Right lobe of liver (tissue), 4 donors: ENCODE results near the gene HDAC7.

ENCODE experiments used
- POLR2A ChIP-seq: fragments of 450-650 bp; IDR thresholded peaks from one replicate; pipeline ENCODE4 v1.6.1; 2017; ENCODE audit warnings: antibody characterized with exemption, mild to moderate bottlenecking
- TF ChIP-seq, protein P1 (sequence below), 4 donors: fragments of 200-600 bp in 3 of 4; fragments of 450-650 bp in 1 of 4; IDR thresholded peaks; one replicate each; pipeline versions ENCODE4 v1.5.1 to v1.8.0; 2016 to 2022; ENCODE audit warnings: antibody characterized with exemption in 4 of 4, mild to moderate bottlenecking in 2 of 4
- donor health status: DM: no; HTN: no; CAD: no.
- donor health status: DM: no; HTN: no; CAD: no.
- donor health status: DM: no; HTN: yes; CAD: no.

- TF ChIP-seq, protein P1, sequence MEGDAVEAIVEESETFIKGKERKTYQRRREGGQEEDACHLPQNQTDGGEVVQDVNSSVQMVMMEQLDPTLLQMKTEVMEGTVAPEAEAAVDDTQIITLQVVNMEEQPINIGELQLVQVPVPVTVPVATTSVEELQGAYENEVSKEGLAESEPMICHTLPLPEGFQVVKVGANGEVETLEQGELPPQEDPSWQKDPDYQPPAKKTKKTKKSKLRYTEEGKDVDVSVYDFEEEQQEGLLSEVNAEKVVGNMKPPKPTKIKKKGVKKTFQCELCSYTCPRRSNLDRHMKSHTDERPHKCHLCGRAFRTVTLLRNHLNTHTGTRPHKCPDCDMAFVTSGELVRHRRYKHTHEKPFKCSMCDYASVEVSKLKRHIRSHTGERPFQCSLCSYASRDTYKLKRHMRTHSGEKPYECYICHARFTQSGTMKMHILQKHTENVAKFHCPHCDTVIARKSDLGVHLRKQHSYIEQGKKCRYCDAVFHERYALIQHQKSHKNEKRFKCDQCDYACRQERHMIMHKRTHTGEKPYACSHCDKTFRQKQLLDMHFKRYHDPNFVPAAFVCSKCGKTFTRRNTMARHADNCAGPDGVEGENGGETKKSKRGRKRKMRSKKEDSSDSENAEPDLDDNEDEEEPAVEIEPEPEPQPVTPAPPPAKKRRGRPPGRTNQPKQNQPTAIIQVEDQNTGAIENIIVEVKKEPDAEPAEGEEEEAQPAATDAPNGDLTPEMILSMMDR (IDR thresholded peaks at IDR 0.05) = no peak
- no peak for TF ChIP-seq POLR2A
Observed at GRCh38 chr12:47868041-47868440, 48.3 kb upstream of the HDAC7 start.
